CD4-positive, alpha-beta T cell (primary cell): ENCODE results near the gene DLX4. TPM values are rescaled to one million over a fixed set of nuclear protein-coding genes. Genes with fewer than 3 reads are reported as not detected.

Experiments used
- ATAC-seq: fragments of 200-7000 bp; cut with Tn5 transposase; one replicate; pipeline ENCODE4 v1.10.0; 2022; ENCODE audit warnings: mild to moderate bottlenecking; ENCODE audit not compliant: poor library complexity
- CTCF ChIA-PET: fragments of 350-600 bp; sonication (Branson Sonifier 250); formaldehyde crosslinking; loops from one replicate; lab custom pipeline; 2021; ENCODE audit warnings: antibody characterized with exemption, inconsistent platforms; lab: Charles Lee
- POLR2A ChIA-PET: fragments of 350-600 bp; sonication (Branson Sonifier 250); formaldehyde crosslinking; loops from one replicate; lab custom pipeline; 2021; ENCODE audit warnings: antibody characterized with exemption, inconsistent platforms; lab: Charles Lee
- DNase-seq, 14 experiments: peaks; one replicate each; pipeline ENCODE4 v3.0.0-alpha.2; 2013 to 2020; ENCODE audit warnings: mixed read lengths in 2 of 14
- H3K27ac ChIP-seq, 2 donors: one replicate each; pipeline versions ENCODE4 v1.5.1 to v1.7.0; 2013; ENCODE audit warnings: low read length in 2 of 2, low read depth in 1 of 2, mild to moderate bottlenecking in 1 of 2
- H3K27me3 ChIP-seq, 2 experiments: 1 replicate in 1 of 2; 2 replicates in 1 of 2; pipeline versions ENCODE4 v1.6.1 to v1.7.0; 2013; ENCODE audit warnings: low read length in 2 of 2, control low read depth in 1 of 2, mild to moderate bottlenecking in 1 of 2, moderate library complexity in 1 of 2; ENCODE audit not compliant: insufficient read depth in 2 of 2, control insufficient read depth in 1 of 2
- H3K36me3 ChIP-seq: one replicate; pipeline ENCODE4 v1.6.1; 2013; ENCODE audit warnings: low read length, control low read depth; ENCODE audit not compliant: insufficient read depth
- H3K4me1 ChIP-seq: one replicate; pipeline ENCODE4 v1.6.1; 2013; ENCODE audit warnings: low read length, control low read depth; ENCODE audit not compliant: insufficient read depth
- H3K4me3 ChIP-seq: one replicate; pipeline ENCODE4 v1.5.1; 2013; ENCODE audit warnings: mild to moderate bottlenecking, low read length, moderate library complexity
- H3K9me3 ChIP-seq, 2 experiments: 1 replicate in 1 of 2; 2 replicates in 1 of 2; pipeline versions ENCODE4 v1.6.1 to v1.7.0; 2013; ENCODE audit warnings: low read length in 2 of 2, mild to moderate bottlenecking in 2 of 2, control low read depth in 1 of 2, moderate library complexity in 1 of 2; ENCODE audit not compliant: control insufficient read depth in 1 of 2, insufficient read depth in 1 of 2
- H3K27ac Mint-ChIP-seq: one replicate; pipeline ENCODE4 v1.8.0; 2020; ENCODE audit warnings: mixed read lengths
- H3K27me3 Mint-ChIP-seq: one replicate; pipeline ENCODE4 v1.8.0; 2021; ENCODE audit warnings: mixed read lengths
- H3K36me3 Mint-ChIP-seq: one replicate; pipeline ENCODE4 v1.8.0; 2021; ENCODE audit warnings: low read depth, mixed read lengths
- H3K4me1 Mint-ChIP-seq: one replicate; pipeline ENCODE4 v1.8.0; 2021; ENCODE audit warnings: low read depth, mixed read lengths
- H3K4me3 Mint-ChIP-seq: one replicate; pipeline ENCODE4 v1.8.0; 2020; ENCODE audit warnings: mild to moderate bottlenecking, mixed read lengths
- H3K9me3 Mint-ChIP-seq: one replicate; pipeline ENCODE4 v1.8.0; 2020; ENCODE audit warnings: mixed read lengths
- CTCF ChIP-seq: fragments of 200-600 bp; IDR thresholded peaks from one replicate; pipeline ENCODE4 v1.8.0; 2022; ENCODE audit warnings: antibody characterized with exemption, mild to moderate bottlenecking
- intact Hi-C, 2 experiments: fragments of 100-400 bp; cut with DNase I in 1 of 2; cut with micrococcal nuclease in 1 of 2; formaldehyde crosslinking; loops; one replicate each; pipeline versions ENCODE4 v1.15.1 to v1.9.0; 2023 to 2025; cut with DNase I, micrococcal nuclease
- total RNA-seq, 174 experiments: library from RNA in 2 of 174; stranded (reverse) in 2 of 174; gene quantifications; one replicate each; pipeline ENCODE4 v1.2.3 and lab custom pipeline; 2021 to 2026

Gene DLX4
- total RNA-seq, 2 experiments from 2014 or later: 0.59 to 0.85 TPM

- Mint-ChIP-seq H3K36me3 (no peaks in the 10 kb centered on the region), H3K27ac (no peak overlapping the region), H3K4me3 (peak overlapping the region; percentile 92), H3K27me3 (peaks cover 86% of the 10 kb centered on the region), H3K9me3 (no peaks in the 10 kb centered on the region), H3K4me1 (peaks cover 43% of the 10 kb centered on the region)
- Histone ChIP-seq H3K27me3 (peaks cover 77 to 89% of the 10 kb centered on the region in 2 experiments), H3K27ac (no peak overlapping the region), H3K4me1 (peaks cover 53% of the 10 kb centered on the region), H3K9me3 (peaks cover 0 to 15% of the 10 kb centered on the region in 2 experiments), H3K36me3 (no peaks in the 10 kb centered on the region), H3K4me3 (peak overlapping the region; percentile 42)
- no peak for ATAC-seq
- no peak for TF ChIP-seq CTCF
- peak in 1 of 14 experiments; percentile 35 for DNase-seq
- POLR2A ChIA-PET: interaction anchor here (0.9 kb wide), 1 partner anchor 42 kb away, joined by 3 read pairs; no protein-coding TSS in a partner anchor
- intact Hi-C loops: loop anchor here (10.0 kb wide), 2 partner anchors 290 to 300 kb away; partner anchors contain the start of gene SLC35B1 (in 1 of the 2)
- CTCF ChIA-PET: interaction anchor here (0.6 to 5.9 kb wide), 4 partner anchors 21 to 347 kb away, joined by 3 to 75 read pairs (median 20); no protein-coding TSS in a partner anchor
Observed at GRCh38 chr17:49994085-49995054, 25.4 kb downstream of the DLX4 start.

- no peak for ATAC-seq
- H3K36me3 ChIP-seq: no peaks in the 10 kb centered on the region
- Mint-ChIP-seq H3K27ac (no peak within 1 kb of the TSS), H3K9me3 (no peaks in the 10 kb centered on the region), H3K36me3 (no peaks in the 10 kb centered on the region), H3K27me3 (peaks cover 88% of the 10 kb centered on the region), H3K4me1 (peaks cover 43% of the 10 kb centered on the region), H3K4me3 (peak within 1 kb of the TSS; percentile 92)
- intact Hi-C loops: loop anchor here (10.0 kb wide), 2 partner anchors 290 to 300 kb away; partner anchors contain the start of gene SLC35B1 (in 1 of the 2)
- POLR2A ChIA-PET: no interaction called here
- H3K27ac ChIP-seq: no peak within 1 kb of the TSS
- no peak for TF ChIP-seq CTCF
- peak in 3 of 14 experiments; percentile 28 to 51 (median 35) for DNase-seq
- peak within 1 kb of the TSS; percentile 42 for H3K4me3 ChIP-seq
- H3K4me1 ChIP-seq: peaks cover 51% of the 10 kb centered on the region
- peaks cover 0 to 15% of the 10 kb centered on the region in 2 experiments for H3K9me3 ChIP-seq
- CTCF ChIA-PET: interaction anchor here (5.9 kb wide), 2 partner anchors 43 to 114 kb away, joined by 37 to 75 read pairs; no protein-coding TSS in a partner anchor
- peaks cover 78 to 88% of the 10 kb centered on the region in 2 experiments for H3K27me3 ChIP-seq
Observed at GRCh38 chr17:49995055-49995738, 26.2 kb downstream of the DLX4 start, which contains the start of gene DLX3. DLX3 (minus strand) TSS chr17:49995224; CDS start chr17:49994998, 226 bp downstream.

- Histone ChIP-seq H3K9me3 (peaks cover 0 to 12% of the 10 kb centered on the region in 2 experiments), H3K27me3 (peaks cover 78 to 84% of the 10 kb centered on the region in 2 experiments), H3K4me3 (no peak overlapping the region), H3K36me3 (no peaks in the 10 kb centered on the region), H3K27ac (no peak overlapping the region), H3K4me1 (peaks cover 51% of the 10 kb centered on the region)
- Mint-ChIP-seq H3K9me3 (no peaks in the 10 kb centered on the region), H3K4me3 (peak overlapping the region; percentile 36), H3K27ac (no peak overlapping the region), H3K36me3 (no peaks in the 10 kb centered on the region), H3K4me1 (peaks cover 43% of the 10 kb centered on the region), H3K27me3 (peaks cover 87% of the 10 kb centered on the region)
- DNase-seq: peak in 2 of 14 experiments; percentile 21 to 33
- ChIA-PET POLR2A (interaction anchor here (0.7 to 2.0 kb wide), 5 partner anchors 12 to 401 kb away, joined by 3 to 9 read pairs (median 3); partner anchors contain the start of gene LRRC59), CTCF (interaction anchor here (1.0 to 5.9 kb wide), 13 partner anchors 9 to 440 kb away, joined by 3 to 75 read pairs (median 5); no protein-coding TSS in a partner anchor)
- intact Hi-C loops: loop anchor here (1.0 to 10.0 kb wide), 5 partner anchors 44 to 301 kb away; partner anchors contain the start of gene SLC35B1 (in 1 of the 2)
- TF ChIP-seq CTCF: no peak
- ATAC-seq: no peak
Observed at GRCh38 chr17:49996121-49996494, 27.1 kb downstream of the DLX4 start.
